Hippocampal formation (tissue), 2 donors: ENCODE data around the gene MCEE.

Experiments used
- DNase-seq, 2 donors: peaks; one replicate each; lab custom pipeline; 2025; lab: John Stamatoyannopoulos, UW

The MCEE gene

DNA sequence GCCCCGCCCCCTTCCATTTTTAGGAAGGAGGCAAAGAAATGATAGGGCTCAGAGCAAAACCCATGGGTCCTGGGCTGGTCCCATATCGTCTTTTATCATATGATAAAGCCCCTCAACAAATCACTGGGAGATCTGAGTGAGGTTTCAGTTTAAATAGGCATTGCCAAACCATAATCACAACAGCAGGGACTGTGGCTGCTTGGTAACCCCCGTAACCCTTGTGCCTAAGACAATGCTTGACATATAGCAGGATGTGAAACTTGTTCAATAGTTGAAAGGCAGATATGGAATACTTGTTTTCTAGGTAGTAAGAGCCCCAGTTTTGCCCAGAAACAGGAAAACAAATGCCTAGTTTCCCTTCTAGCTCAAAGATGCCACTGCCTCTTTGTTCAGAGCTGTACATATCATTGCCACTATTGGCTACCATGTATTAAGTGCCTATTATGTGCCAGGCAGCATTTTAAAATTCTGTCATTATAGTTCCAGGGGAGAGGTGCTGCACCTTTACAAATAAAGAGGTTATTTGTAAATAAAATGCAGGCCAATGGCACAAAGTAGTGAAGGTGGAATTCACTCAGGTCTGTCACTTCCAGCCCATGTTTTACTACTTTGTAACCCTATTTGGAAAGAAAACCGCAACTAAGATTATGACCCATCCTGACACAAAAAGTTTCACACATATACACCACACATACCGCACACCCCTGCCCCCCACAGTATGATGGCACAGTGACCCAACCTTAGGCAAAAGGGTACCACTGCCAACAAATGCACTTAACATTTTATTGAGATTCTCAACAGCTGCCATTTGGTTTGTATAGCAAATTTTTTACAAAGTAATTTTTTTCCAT is 47.4 kb downstream of the MCEE start:
- no peak for DNase-seq

DNA sequence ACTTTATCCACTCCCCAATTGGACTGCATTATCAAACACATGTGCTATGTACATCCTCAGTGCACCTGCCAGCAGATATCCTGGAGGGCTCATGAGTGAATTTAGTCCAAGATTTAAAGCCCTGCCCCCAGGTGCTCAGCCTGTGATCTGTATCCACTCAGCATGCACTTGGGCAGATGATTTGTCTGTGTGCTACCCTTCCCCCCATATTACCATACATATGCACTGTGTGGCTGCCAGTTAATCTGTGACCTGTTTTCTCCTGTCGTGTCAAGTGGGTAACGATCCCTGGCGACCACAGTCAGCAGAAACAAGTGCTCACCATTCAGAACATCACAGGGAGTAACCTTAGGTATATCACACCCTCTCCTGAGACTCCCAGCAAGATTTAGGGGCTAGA is 51.4 kb downstream of the MCEE start:
- DNase-seq = no peak

DNA sequence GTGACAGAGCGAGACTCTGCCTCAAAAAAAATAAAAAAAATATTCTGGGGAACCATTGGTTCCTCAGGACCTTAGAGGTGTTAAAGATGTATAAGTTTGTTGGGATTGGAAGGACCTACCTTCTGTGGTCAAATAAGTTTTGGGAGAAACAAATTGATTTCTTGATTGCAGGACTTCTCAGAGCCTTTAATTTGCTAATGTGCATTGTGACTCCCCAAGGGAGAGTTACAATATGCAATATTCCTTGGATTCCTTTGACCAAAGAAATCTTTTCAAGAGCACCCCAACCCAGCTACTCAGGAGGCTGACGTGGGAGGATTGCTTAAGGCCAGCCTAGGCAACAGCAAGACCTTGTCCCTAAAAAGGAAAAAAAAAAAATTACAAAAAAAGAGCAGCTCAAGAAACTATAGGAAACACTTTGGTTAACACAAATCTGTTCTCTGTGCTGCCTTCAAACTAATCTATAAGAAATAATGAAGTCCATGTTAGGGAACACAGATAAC is 55.1 kb downstream of the MCEE start:
- DNase-seq = no peak

DNA sequence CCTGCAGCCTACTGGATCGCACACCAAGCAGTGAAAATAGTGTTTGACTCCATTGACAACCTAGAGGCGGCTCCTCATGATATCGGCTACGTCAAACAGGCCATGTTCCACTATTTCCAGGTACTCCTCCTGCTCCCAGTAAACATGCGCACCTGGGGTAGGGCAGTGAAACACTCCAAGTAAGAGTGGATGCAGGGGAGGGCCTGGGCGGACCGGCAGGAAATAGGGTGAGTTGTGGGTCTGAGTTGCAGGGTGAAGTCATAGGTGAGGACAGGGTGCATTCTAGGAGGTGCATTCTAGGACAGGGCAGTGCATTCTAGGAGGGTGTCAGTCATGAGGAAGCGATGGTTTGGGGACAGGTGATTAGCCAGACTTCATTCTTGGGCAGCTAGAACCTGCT is 56.6 kb downstream of the MCEE start:
- no peak for DNase-seq

GRCh38 chr2:71072492-71072891 is 57.5 kb downstream of the MCEE start:
- no peak for DNase-seq

GRCh38 chr2:71071681-71072398 is 58.2 kb downstream of the MCEE start:
- DNase-seq = peak in 1 of 2 donors; percentile 4

GRCh38 chr2:71070294-71071093 is 59.5 kb downstream of the MCEE start:
- DNase-seq = peak in 1 of 2 donors; percentile 27

GRCh38 chr2:71069376-71069775 is 60.7 kb downstream of the MCEE start:
- DNase-seq = no peak

- peak; percentile 95 to 99 for DNase-seq
Observed at GRCh38 chr2:71068218-71069035, 61.6 kb downstream of the MCEE start, which contains the start of gene NAGK. Gene NAGK (plus strand): TSS chr2:71068648. CDS start chr2:71068684, 36 bp downstream.

GRCh38 chr2:71067567-71068217 is 62.3 kb downstream of the MCEE start:
- DNase-seq = no peak

- no peak for DNase-seq
Observed at GRCh38 chr2:71066856-71067255, 63.2 kb downstream of the MCEE start.

DNA sequence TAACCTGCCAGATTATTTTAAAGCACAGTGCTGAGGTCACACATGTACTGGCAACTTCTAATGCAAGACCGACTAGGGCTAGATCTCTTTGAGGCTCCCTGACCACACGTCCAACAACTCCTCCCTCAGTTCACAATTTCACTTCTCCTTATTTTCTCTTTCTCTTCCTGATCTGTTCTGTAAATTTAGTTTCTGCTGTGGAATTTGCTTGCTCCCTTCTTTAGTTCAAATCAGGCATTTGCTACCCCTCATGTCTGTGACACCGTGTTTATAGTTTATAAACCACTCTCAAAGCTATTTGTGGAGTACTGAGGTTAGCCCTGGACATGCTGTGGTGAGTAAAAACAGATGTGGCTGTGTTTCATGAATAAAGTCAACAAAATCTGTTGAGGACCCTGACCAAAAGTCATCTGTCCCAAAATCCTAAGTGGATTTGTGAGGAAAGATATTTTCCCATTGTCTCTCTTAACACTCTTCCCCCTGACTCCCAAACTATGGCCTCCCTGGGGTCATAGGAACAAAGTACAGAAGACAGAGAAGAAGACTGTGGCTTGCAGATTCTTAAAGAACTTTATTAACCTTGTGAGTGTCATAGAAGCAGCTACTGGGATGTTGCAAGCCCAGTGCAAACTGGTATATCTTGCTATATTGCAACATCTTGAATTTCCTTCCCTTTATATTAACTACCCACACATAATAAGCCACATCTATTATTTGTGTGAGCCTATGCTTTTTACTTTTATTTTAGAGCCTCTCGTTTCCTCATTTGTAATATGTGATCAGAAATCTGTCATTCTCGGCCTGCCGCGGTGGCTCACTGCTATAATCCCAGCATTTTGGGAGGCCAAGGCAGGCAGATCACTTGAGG is 65.0 kb downstream of the MCEE start:
- peak in 1 of 2 donors; percentile 41 for DNase-seq

DNA sequence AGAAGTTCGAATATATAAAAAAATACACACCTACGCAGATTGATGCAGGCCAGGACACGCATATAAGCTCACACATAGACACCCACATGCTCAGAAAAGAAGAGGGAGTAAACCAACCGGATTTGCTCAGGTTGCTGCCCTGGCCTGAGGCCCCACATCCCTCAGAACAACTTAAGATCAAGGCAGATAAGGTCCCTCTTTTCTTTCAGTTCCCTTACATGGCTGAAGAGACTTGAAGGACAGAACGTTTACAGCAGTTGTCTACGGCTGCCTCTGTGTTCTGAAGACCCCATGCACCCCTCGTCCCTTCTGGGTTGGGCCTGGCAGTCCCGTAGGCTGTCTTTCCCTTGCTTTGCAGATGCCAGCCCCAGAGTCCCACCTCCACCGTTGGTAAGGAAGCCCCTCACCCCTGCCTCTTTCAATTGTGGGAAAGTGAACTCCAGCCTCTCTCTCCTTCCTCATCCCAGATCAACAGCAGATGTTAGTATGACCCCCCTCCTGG is 65.9 kb downstream of the MCEE start:
- no peak for DNase-seq

- DNase-seq = no peak
Observed at GRCh38 chr2:71063216-71063615, 66.8 kb downstream of the MCEE start.

DNA sequence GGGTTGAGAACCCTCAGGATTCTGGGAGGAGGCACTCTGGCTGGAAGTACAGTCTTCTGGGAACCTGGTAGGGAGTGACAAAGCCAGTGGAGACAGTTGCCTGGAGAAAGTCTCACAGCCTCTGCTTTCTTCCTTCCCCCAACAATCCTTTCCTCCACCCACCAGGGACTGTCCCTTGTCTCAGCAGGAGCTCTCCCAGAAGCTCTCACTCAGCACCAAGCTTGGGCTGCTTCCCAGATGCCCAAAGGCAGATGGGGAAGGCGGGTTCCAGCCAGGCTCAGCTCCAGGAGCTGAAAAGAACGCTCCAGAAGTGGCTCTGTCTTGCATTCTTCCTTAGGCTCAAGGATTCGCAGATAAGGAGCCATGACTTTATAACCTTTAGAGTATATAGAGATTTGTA is 69.2 kb downstream of the MCEE start:
- peak in 1 of 2 donors; percentile 2 for DNase-seq

DNA sequence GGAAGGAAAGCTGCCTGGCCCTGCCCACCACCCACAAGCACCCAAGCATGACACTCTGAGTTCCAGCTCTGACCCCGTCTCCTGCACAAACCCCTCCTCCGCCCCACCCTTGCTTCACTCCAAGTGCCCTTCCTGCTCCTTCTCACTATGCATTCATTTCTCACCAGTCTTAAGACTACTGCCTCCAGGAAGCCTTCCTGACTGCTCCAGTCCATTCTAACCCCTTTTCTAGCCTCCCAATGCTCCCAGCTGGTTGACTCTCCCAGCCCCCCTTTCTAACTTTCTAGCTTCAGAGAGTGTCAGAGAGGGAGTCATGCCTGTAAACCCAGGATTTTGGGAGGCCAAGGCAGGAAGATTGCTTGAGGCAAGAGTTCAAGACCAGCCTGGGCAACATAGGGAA is 69.8 kb downstream of the MCEE start:
- DNase-seq = no peak
